Thoracic aorta (tissue), 2 donors: ENCODE measurements around the gene AKAIN1. TPM values are rescaled to one million over a fixed set of nuclear protein-coding genes. Genes with fewer than 3 reads are reported as not detected.

Experiments used
- ATAC-seq: fragments of 150-250 bp; one replicate; pipeline ENCODE4 v1.8.0; 2017; ENCODE audit warnings: low read depth; ENCODE audit not compliant: insufficient number of reproducible peaks, low FRiP score
- DNase-seq: peaks from one replicate; pipeline ENCODE4 v3.0.0-alpha.2; 2020; ENCODE audit warnings: low spot score
- H3K27ac ChIP-seq, 2 donors: fragments of 200-600 bp; sonication (generic); 1 replicate in 1 of 2; 2 replicates in 1 of 2; pipeline ENCODE4 v1.5.1; 2016; ENCODE audit warnings: mild to moderate bottlenecking in 2 of 2, moderate library complexity in 2 of 2
- H3K27me3 ChIP-seq: fragments of 200-600 bp; sonication (generic); replicated peaks from 2 replicates; pipeline ENCODE4 v1.6.0; 2016; ENCODE audit warnings: mild to moderate bottlenecking; ENCODE audit not compliant: insufficient read depth
- H3K36me3 ChIP-seq: fragments of 200-600 bp; sonication (generic); one replicate; pipeline ENCODE4 v1.5.1; 2016
- H3K4me1 ChIP-seq, 2 donors: fragments of 200-600 bp; sonication (generic); 1 replicate in 1 of 2; 2 replicates in 1 of 2; pipeline versions ENCODE4 v1.5.1 to v1.6.0; 2016; ENCODE audit warnings: low read depth in 2 of 2, mild to moderate bottlenecking in 1 of 2; ENCODE audit not compliant: control insufficient read depth in 1 of 2
- H3K4me3 ChIP-seq: fragments of 200-600 bp; sonication (generic); 2 replicates; pipeline ENCODE4 v1.5.1; 2016; ENCODE audit warnings: mild to moderate bottlenecking
- H3K9me3 ChIP-seq: fragments of 200-600 bp; sonication (generic); 2 replicates; pipeline ENCODE4 v1.5.1; 2016
- CTCF ChIP-seq: fragments of 200-600 bp; sonication (generic); IDR thresholded peaks from one replicate; pipeline ENCODE4 v1.5.1; 2019; ENCODE audit warnings: antibody characterized with exemption
- total RNA-seq, 2 donors: library from RNA; depleted of rRNA; stranded (reverse); fragments of >200 nt; gene quantifications; one replicate each; pipeline versions ENCODE4 v1.1.0 to v1.2.3, GENCODE V29; 2016

Gene AKAIN1
- total RNA-seq, 2 donors from 2014 or later, result not detected

DNA sequence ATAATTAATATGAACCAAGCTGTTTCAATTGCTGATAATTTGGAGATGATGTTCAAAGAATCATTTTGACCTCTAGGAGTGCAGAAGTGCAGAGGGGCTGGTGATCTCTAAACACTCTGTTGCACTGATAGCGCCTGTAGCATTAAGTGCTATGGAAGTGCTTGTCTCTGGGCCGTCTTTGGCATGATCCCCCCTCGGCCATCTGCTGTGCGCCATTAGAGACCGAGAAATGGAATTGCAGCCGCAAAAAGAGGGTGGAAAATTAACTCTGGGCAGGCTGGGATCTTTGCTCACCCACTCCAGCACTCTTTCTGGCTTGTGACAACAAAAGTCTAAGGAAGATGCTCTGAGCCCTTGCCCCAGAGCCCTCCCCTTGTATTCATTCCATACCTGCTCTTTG, 23.4 kb downstream of the AKAIN1 start:
- Histone ChIP-seq H3K4me1 (no peaks in the 10 kb centered on the region), H3K4me3 (no peak overlapping the region), H3K27me3 (no peaks in the 10 kb centered on the region), H3K36me3 (no peaks in the 10 kb centered on the region), H3K27ac (no peak overlapping the region), H3K9me3 (no peaks in the 10 kb centered on the region)
- no peak for ATAC-seq
- TF ChIP-seq CTCF, result no peak
- DNase-seq, result no peak

GRCh38 chr18:5173236-5173635, 23.8 kb downstream of the AKAIN1 start:
- H3K9me3 ChIP-seq, result no peaks in the 10 kb centered on the region
- H3K27me3 ChIP-seq, result no peaks in the 10 kb centered on the region
- DNase-seq (no peak), ATAC-seq (no peak)
- H3K4me1 ChIP-seq, result no peaks in the 10 kb centered on the region
- no peaks in the 10 kb centered on the region for H3K36me3 ChIP-seq
- no peak overlapping the region for H3K27ac ChIP-seq
- no peak overlapping the region for H3K4me3 ChIP-seq
- TF ChIP-seq CTCF, result no peak

- Histone ChIP-seq H3K27ac (no peak overlapping the region), H3K9me3 (no peaks in the 10 kb centered on the region), H3K27me3 (no peaks in the 10 kb centered on the region), H3K36me3 (no peaks in the 10 kb centered on the region), H3K4me3 (no peak overlapping the region), H3K4me1 (no peaks in the 10 kb centered on the region)
- DNase-seq (no peak), ATAC-seq (no peak)
- TF ChIP-seq CTCF, result no peak
Observed at GRCh38 chr18:5167831-5168230, 29.2 kb downstream of the AKAIN1 start.

GRCh38 chr18:5166606-5167280, 30.3 kb downstream of the AKAIN1 start:
- Histone ChIP-seq H3K27ac (no peak overlapping the region), H3K27me3 (no peaks in the 10 kb centered on the region), H3K9me3 (no peaks in the 10 kb centered on the region), H3K4me1 (no peaks in the 10 kb centered on the region), H3K4me3 (no peak overlapping the region), H3K36me3 (no peaks in the 10 kb centered on the region)
- ATAC-seq (no peak), DNase-seq (no peak)
- TF ChIP-seq CTCF, result no peak

GRCh38 chr18:5164903-5165302, 32.2 kb downstream of the AKAIN1 start:
- no peak for DNase-seq
- ATAC-seq, result no peak
- Histone ChIP-seq H3K4me1 (no peaks in the 10 kb centered on the region), H3K36me3 (no peaks in the 10 kb centered on the region), H3K27ac (no peak overlapping the region), H3K4me3 (no peak overlapping the region), H3K9me3 (no peaks in the 10 kb centered on the region), H3K27me3 (no peaks in the 10 kb centered on the region)
- no peak for TF ChIP-seq CTCF
